H9 (cell line): Measurements from ENCODE around the gene HNMT. TPM values are rescaled to one million over a fixed set of nuclear protein-coding genes. Genes with fewer than 3 reads are reported as not detected.

ENCODE experiments used
- DNase-seq: peaks from one replicate; pipeline ENCODE4 v3.0.0-alpha.2; 2017
- H2AFZ ChIP-seq: one replicate; pipeline ENCODE4 v1.6.1; 2013; ENCODE audit warnings: mild to moderate bottlenecking, low read length, control low read depth, moderate library complexity
- H2AK5ac ChIP-seq: 2 replicates; pipeline ENCODE4 v1.6.1; 2013; ENCODE audit warnings: low read length, control low read depth, mixed read lengths; ENCODE audit not compliant: insufficient read length
- H2BK120ac ChIP-seq: one replicate; pipeline ENCODE4 v1.6.1; 2013; ENCODE audit warnings: low read depth, mild to moderate bottlenecking, low read length, control low read depth, inconsistent platforms; ENCODE audit not compliant: poor library complexity, severe bottlenecking
- H2BK12ac ChIP-seq: 2 replicates; pipeline ENCODE4 v1.6.1; 2013; ENCODE audit warnings: low read length, control low read depth, mixed read lengths, low read depth; ENCODE audit not compliant: insufficient read length
- H2BK15ac ChIP-seq: 2 replicates; pipeline ENCODE4 v1.6.1; 2013; ENCODE audit warnings: low read depth, low read length, control low read depth
- H2BK20ac ChIP-seq: one replicate; pipeline ENCODE4 v1.6.1; 2013; ENCODE audit warnings: low read depth, mild to moderate bottlenecking, low read length, control low read depth, inconsistent platforms; ENCODE audit not compliant: poor library complexity, severe bottlenecking
- H2BK5ac ChIP-seq: 2 replicates; pipeline ENCODE4 v1.6.1; 2013; ENCODE audit warnings: low read length, control low read depth, mixed read lengths; ENCODE audit not compliant: insufficient read length
- H3K14ac ChIP-seq: 2 replicates; pipeline ENCODE4 v1.6.1; 2013; ENCODE audit warnings: low read length, control low read depth; ENCODE audit not compliant: insufficient read depth
- H3K18ac ChIP-seq: 2 replicates; pipeline ENCODE4 v1.6.1; 2013; ENCODE audit warnings: low read depth, mild to moderate bottlenecking, mixed read lengths, low read length, control low read depth; ENCODE audit not compliant: insufficient read length
- H3K23ac ChIP-seq: 2 replicates; pipeline ENCODE4 v1.6.1; 2013; ENCODE audit warnings: low read length, control low read depth, mixed read lengths, low read depth; ENCODE audit not compliant: insufficient read length
- H3K23me2 ChIP-seq: 2 replicates; pipeline ENCODE4 v1.6.1; 2013; ENCODE audit warnings: low read depth, mild to moderate bottlenecking, mixed read lengths, low read length, control low read depth; ENCODE audit not compliant: insufficient read length, poor library complexity, severe bottlenecking
- H3K27ac ChIP-seq: 2 replicates; pipeline ENCODE4 v1.5.1; 2013; ENCODE audit warnings: low read length, control low read depth, mixed read lengths, low read depth; ENCODE audit not compliant: insufficient read length
- H3K27me3 ChIP-seq: 2 replicates; pipeline ENCODE4 v1.6.1; 2013; ENCODE audit warnings: low read length, control low read depth, inconsistent platforms; ENCODE audit not compliant: insufficient read depth
- H3K4ac ChIP-seq: 2 replicates; pipeline ENCODE4 v1.6.1; 2013; ENCODE audit warnings: low read depth, mild to moderate bottlenecking, control low read depth, inconsistent platforms, low read length, moderate library complexity
- H3K4me1 ChIP-seq: 2 replicates; pipeline ENCODE4 v1.6.1; 2013; ENCODE audit warnings: low read length, control low read depth, inconsistent platforms; ENCODE audit not compliant: insufficient read depth
- H3K4me2 ChIP-seq: 2 replicates; pipeline ENCODE4 v1.6.1; 2013; ENCODE audit warnings: low read length, control low read depth, mixed read lengths; ENCODE audit not compliant: insufficient read length, insufficient read depth
- H3K56ac ChIP-seq: 2 replicates; pipeline ENCODE4 v1.6.1; 2013; ENCODE audit warnings: low read depth, mild to moderate bottlenecking, mixed read lengths, low read length, control low read depth; ENCODE audit not compliant: insufficient read length
- H3K79me1 ChIP-seq: 2 replicates; pipeline ENCODE4 v1.6.1; 2013; ENCODE audit warnings: low read depth, mild to moderate bottlenecking, moderate library complexity, low read length, control low read depth, inconsistent platforms; ENCODE audit not compliant: insufficient read depth, poor library complexity, severe bottlenecking
- H3K79me2 ChIP-seq: 2 replicates; pipeline ENCODE4 v1.6.1; 2013; ENCODE audit warnings: low read length, control low read depth, inconsistent platforms; ENCODE audit not compliant: insufficient read depth
- H3K9ac ChIP-seq: 2 replicates; pipeline ENCODE4 v1.6.1; 2013; ENCODE audit warnings: low read length, control low read depth, mixed read lengths; ENCODE audit not compliant: insufficient read length; ENCODE audit errors: extremely low read depth
- H3K9me3 ChIP-seq: one replicate; pipeline ENCODE4 v1.6.1; 2013; ENCODE audit warnings: low read depth, low read length, inconsistent platforms; ENCODE audit not compliant: control insufficient read depth
- H3T11ph ChIP-seq: one replicate; pipeline ENCODE4 v1.6.1; 2013; ENCODE audit warnings: mild to moderate bottlenecking, low read length, control low read depth, inconsistent platforms
- H4K20me1 ChIP-seq: one replicate; pipeline ENCODE4 v1.6.1; 2013; ENCODE audit not compliant: control insufficient read depth, insufficient read length, insufficient read depth
- H4K5ac ChIP-seq: 2 replicates; pipeline ENCODE4 v1.6.1; 2013; ENCODE audit warnings: low read depth, mild to moderate bottlenecking, mixed read lengths, low read length, control low read depth; ENCODE audit not compliant: insufficient read length
- H4K8ac ChIP-seq: replicated peaks from 2 replicates; pipeline ENCODE4 v1.6.1; 2013; ENCODE audit warnings: low read length, control low read depth, mixed read lengths, low read depth; ENCODE audit not compliant: insufficient read length
- H4K91ac ChIP-seq: 2 replicates; pipeline ENCODE4 v1.6.1; 2013; ENCODE audit warnings: low read depth, mild to moderate bottlenecking, moderate library complexity, mixed read lengths, low read length, control low read depth; ENCODE audit not compliant: insufficient read length
- H3K27ac Mint-ChIP-seq, 3 experiments: 2 replicates in 2 of 3; 3 replicates in 1 of 3; pipeline ENCODE4 v1.8.0; 2020 to 2021; ENCODE audit warnings: mixed read lengths in 3 of 3, mild to moderate bottlenecking in 1 of 3, moderate library complexity in 1 of 3
- H3K27me3 Mint-ChIP-seq: 2 replicates; pipeline ENCODE4 v1.8.0; 2021; ENCODE audit warnings: low read depth, mild to moderate bottlenecking, moderate library complexity, mixed read lengths
- H3K36me3 Mint-ChIP-seq, 3 experiments: 2 replicates in 2 of 3; 3 replicates in 1 of 3; pipeline ENCODE4 v1.8.0; 2020 to 2021; ENCODE audit warnings: low read depth in 3 of 3, mixed read lengths in 3 of 3; ENCODE audit not compliant: insufficient read depth in 1 of 3
- H3K4me1 Mint-ChIP-seq, 2 experiments: 2 replicates each; pipeline ENCODE4 v1.8.0; 2020; ENCODE audit warnings: mixed read lengths in 2 of 2
- H3K4me3 Mint-ChIP-seq, 2 experiments: 2 replicates in 1 of 2; 3 replicates in 1 of 2; pipeline ENCODE4 v1.8.0; 2020 to 2021; ENCODE audit warnings: mild to moderate bottlenecking in 2 of 2, mixed read lengths in 2 of 2, moderate library complexity in 1 of 2
- H3K9me3 Mint-ChIP-seq, 2 experiments: 2 replicates in 1 of 2; 3 replicates in 1 of 2; pipeline ENCODE4 v1.8.0; 2020; ENCODE audit warnings: mild to moderate bottlenecking in 2 of 2, mixed read lengths in 2 of 2, moderate library complexity in 1 of 2
- WGBS: extraction: QIAGEN DNeasy Blood & Tissue Kit; methylation state at CpG from one replicate; pipeline ENCODE4 v1.1.7; 2013; ENCODE audit warnings: missing lambda C conversion rate, low lambda C conversion rate, mixed read lengths; ENCODE audit not compliant: insufficient read length; ENCODE audit errors: extremely low coverage; 5-methylcytosine and 5-hydroxymethylcytosine counted together
- total RNA-seq: library from RNA; stranded (reverse); gene quantifications from 2 replicates; pipeline ENCODE4 v1.2.1, GENCODE V29; 2021
- TF ChIP-seq, protein P1 (sequence below): fragments of 200-600 bp; sonication (generic); conservative IDR thresholded peaks from 3 replicates; pipeline ENCODE4 v1.8.0; 2021; ENCODE audit warnings: antibody characterized with exemption, mild to moderate bottlenecking

Gene HNMT
- total RNA-seq, 1 experiment from 2014 or later, result 1.3 TPM

DNA sequence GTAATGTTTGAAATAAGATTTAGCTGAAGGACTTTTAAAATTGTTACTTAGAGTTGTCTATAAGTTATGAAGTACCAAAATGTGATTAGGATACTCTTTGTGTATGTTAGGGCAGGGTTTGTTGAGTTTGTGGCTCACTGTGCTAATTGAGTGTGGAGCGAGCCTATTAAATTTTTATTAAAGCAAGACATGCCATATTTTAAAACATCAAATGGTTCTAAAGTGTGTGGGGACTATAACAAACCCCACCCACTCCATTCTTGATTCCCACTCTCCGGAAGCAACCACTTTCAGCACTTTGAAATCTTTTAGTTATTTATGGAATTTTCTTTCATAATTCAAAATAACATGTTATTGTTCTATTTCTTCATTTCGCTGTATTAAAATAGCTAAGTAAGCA lies 1.8 kb downstream of the HNMT start:
- no peak overlapping the region for H2AFZ ChIP-seq
- no peak overlapping the region for H4K8ac ChIP-seq
- Mint-ChIP-seq H3K4me1 (peaks cover 18% of the 10 kb centered on the region in 2 experiments), H3K36me3 (no peaks in the 10 kb centered on the region), H3K27me3 (no peaks in the 10 kb centered on the region), H3K4me3 (no peak overlapping the region), H3K9me3 (no peaks in the 10 kb centered on the region; a peak in 1 of 5 replicates), H3K27ac (no peak overlapping the region; a peak in 1 of 7 replicates)
- WGBS, result no CpG with 5 or more reads among the region's 3 CpGs
- H3K9me3 ChIP-seq, result no peaks in the 10 kb centered on the region
- no peak overlapping the region for H3K18ac ChIP-seq
- no peak overlapping the region for H3K27ac ChIP-seq
- no peak overlapping the region for H3K56ac ChIP-seq
- no peak overlapping the region for H2BK20ac ChIP-seq
- no peak overlapping the region for H4K5ac ChIP-seq
- no peak overlapping the region for H3K4me2 ChIP-seq
- H2BK15ac ChIP-seq, result no peak overlapping the region
- H3T11ph ChIP-seq, result no peak overlapping the region
- H2BK120ac ChIP-seq, result no peak overlapping the region
- H3K79me1 ChIP-seq, result no peaks in the 10 kb centered on the region
- no peak overlapping the region for H4K91ac ChIP-seq
- no peak overlapping the region for H2BK5ac ChIP-seq
- no peak overlapping the region for H3K23ac ChIP-seq
- H3K27me3 ChIP-seq, result no peaks in the 10 kb centered on the region
- H4K20me1 ChIP-seq, result no peaks in the 10 kb centered on the region
- peaks cover 7% of the 10 kb centered on the region for H3K4me1 ChIP-seq
- H2AK5ac ChIP-seq, result no peak overlapping the region
- DNase-seq, result no peak
- no peaks in the 10 kb centered on the region for H3K23me2 ChIP-seq
- TF ChIP-seq, protein P1, sequence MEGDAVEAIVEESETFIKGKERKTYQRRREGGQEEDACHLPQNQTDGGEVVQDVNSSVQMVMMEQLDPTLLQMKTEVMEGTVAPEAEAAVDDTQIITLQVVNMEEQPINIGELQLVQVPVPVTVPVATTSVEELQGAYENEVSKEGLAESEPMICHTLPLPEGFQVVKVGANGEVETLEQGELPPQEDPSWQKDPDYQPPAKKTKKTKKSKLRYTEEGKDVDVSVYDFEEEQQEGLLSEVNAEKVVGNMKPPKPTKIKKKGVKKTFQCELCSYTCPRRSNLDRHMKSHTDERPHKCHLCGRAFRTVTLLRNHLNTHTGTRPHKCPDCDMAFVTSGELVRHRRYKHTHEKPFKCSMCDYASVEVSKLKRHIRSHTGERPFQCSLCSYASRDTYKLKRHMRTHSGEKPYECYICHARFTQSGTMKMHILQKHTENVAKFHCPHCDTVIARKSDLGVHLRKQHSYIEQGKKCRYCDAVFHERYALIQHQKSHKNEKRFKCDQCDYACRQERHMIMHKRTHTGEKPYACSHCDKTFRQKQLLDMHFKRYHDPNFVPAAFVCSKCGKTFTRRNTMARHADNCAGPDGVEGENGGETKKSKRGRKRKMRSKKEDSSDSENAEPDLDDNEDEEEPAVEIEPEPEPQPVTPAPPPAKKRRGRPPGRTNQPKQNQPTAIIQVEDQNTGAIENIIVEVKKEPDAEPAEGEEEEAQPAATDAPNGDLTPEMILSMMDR, result no peak
- H3K79me2 ChIP-seq, result no peaks in the 10 kb centered on the region
- H3K9ac ChIP-seq, result no peak overlapping the region
- H3K4ac ChIP-seq, result no peak overlapping the region
- H3K14ac ChIP-seq, result no peak overlapping the region
- H2BK12ac ChIP-seq, result no peak overlapping the region
